Measurements from ENCODE around the gene UBR1.
"Not testable (repeated sequence)": the region's sequence is repeated elsewhere in the genome, so short reads cannot be mapped to it uniquely, and the experiment has no call there.

Gene UBR1

GRCh38 chr15:43071451-43071850, 34.4 kb downstream of the UBR1 start:
- Histone ChIP-seq H3K4me3 (ENCODE audit: low read depth in 1 of 5, low read length in 5 of 5) (no peak overlapping the region), H3K9ac (ENCODE audit: low read length in 5 of 5) (no peak overlapping the region), H3K36me3 (ENCODE audit: control insufficient read depth in 5 of 5, insufficient read depth in 5 of 5, low read length in 5 of 5) (peaks cover 31 to 68% (median 38%) of the 10 kb centered on the region in 5 donors), H3K27ac (ENCODE audit: low read depth, low read length) (no peak overlapping the region), H3K27me3 (ENCODE audit: control insufficient read depth in 5 of 5, insufficient read depth in 4 of 5, low read length in 5 of 5) (no peaks in the 10 kb centered on the region), H3K9me3 (ENCODE audit: control insufficient read depth in 5 of 5, low read length in 5 of 5) (no peaks in the 10 kb centered on the region), H3K4me1 (ENCODE audit: control insufficient read depth in 5 of 5, insufficient read depth in 5 of 5, low read length in 5 of 5) (no peaks in the 10 kb centered on the region)

DNA sequence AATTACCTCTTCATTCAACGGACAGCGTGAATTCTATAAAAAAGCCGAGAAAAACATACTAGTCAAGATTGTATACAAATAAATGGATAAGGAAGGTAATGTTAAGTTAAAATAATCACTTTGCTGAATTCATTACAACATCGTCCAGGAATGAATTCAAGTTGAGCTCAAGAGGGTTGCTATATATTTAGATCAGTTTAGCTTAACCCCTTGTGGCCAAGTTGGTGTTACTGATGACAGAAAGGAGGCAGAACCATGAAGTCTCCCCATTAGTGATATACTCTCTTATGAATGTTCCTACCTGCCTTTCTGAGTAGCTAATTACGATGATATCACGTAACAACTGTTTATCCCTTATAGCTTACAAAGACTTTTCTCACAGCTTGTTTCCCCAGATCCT, 34.9 kb downstream of the UBR1 start:
- Histone ChIP-seq H3K27me3 (ENCODE audit: control insufficient read depth in 5 of 5, insufficient read depth in 4 of 5, low read length in 5 of 5) (no peaks in the 10 kb centered on the region), H3K27ac (ENCODE audit: low read depth, low read length) (no peak overlapping the region), H3K4me1 (ENCODE audit: control insufficient read depth in 5 of 5, insufficient read depth in 5 of 5, low read length in 5 of 5) (no peaks in the 10 kb centered on the region), H3K9me3 (ENCODE audit: control insufficient read depth in 5 of 5, low read length in 5 of 5) (no peaks in the 10 kb centered on the region), H3K36me3 (ENCODE audit: control insufficient read depth in 5 of 5, insufficient read depth in 5 of 5, low read length in 5 of 5) (peaks cover 35 to 71% (median 42%) of the 10 kb centered on the region in 5 donors), H3K9ac (ENCODE audit: low read length in 5 of 5) (no peak overlapping the region), H3K4me3 (ENCODE audit: low read depth in 1 of 5, low read length in 5 of 5) (no peak overlapping the region)

- Histone ChIP-seq H3K36me3 (ENCODE audit: control insufficient read depth in 5 of 5, insufficient read depth in 5 of 5, low read length in 5 of 5) (peaks cover 37 to 74% (median 42%) of the 10 kb centered on the region in 5 donors), H3K27ac (ENCODE audit: low read depth, low read length) (no peak overlapping the region), H3K4me1 (ENCODE audit: control insufficient read depth in 5 of 5, insufficient read depth in 5 of 5, low read length in 5 of 5) (no peaks in the 10 kb centered on the region), H3K9ac (ENCODE audit: low read length in 5 of 5) (no peak overlapping the region), H3K27me3 (ENCODE audit: control insufficient read depth in 5 of 5, insufficient read depth in 4 of 5, low read length in 5 of 5) (no peaks in the 10 kb centered on the region), H3K9me3 (ENCODE audit: control insufficient read depth in 5 of 5, low read length in 5 of 5) (no peaks in the 10 kb centered on the region), H3K4me3 (ENCODE audit: low read depth in 1 of 5, low read length in 5 of 5) (no peak overlapping the region)
These were observed 35.6 kb downstream of the UBR1 start for GRCh38 chr15:43070249-43070648.

DNA sequence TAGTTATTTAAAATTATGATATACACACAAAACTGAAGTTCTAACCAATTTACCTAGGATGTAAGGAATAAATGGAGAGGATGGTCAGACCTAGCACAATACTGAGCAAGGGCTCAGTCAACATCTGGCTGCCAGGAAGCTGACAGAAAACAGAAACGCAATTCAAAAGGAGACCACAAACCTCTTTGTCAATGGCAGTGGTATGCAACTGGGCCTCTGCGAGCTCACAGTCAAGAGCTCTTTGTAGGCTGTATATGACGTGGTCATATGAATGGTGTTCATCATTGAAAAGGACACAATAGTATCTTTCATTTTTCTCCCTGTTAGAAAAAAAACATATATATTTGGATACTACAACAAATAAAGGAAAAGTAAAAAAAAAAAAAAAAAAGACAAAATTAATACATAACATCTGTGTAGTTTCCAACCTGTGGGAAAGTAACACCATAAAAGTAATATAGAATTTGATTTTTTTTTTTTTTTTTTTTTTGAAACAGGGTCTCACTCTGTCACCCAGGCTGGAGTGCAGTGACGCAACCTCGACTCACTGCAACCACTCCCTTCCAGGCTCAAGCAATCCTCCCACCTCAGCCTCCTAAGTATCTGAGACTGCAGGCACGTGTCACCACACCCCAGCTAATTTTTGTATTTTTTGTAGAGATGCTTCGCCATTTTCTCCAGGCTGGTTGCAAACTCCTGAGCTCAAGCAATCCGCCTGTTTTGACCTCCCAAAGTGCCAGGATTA, 37.9 kb downstream of the UBR1 start:
- Histone ChIP-seq H3K9ac (ENCODE audit: low read length in 5 of 5) (no peak overlapping the region), H3K27ac (ENCODE audit: low read depth, low read length) (no peak overlapping the region), H3K9me3 (ENCODE audit: control insufficient read depth in 5 of 5, low read length in 5 of 5) (no peaks in the 10 kb centered on the region), H3K27me3 (ENCODE audit: control insufficient read depth in 5 of 5, insufficient read depth in 4 of 5, low read length in 5 of 5) (no peaks in the 10 kb centered on the region), H3K4me1 (ENCODE audit: control insufficient read depth in 5 of 5, insufficient read depth in 5 of 5, low read length in 5 of 5) (no peaks in the 10 kb centered on the region), H3K4me3 (ENCODE audit: low read depth in 1 of 5, low read length in 5 of 5) (no peak overlapping the region), H3K36me3 (ENCODE audit: control insufficient read depth in 5 of 5, insufficient read depth in 5 of 5, low read length in 5 of 5) (peaks cover 25 to 65% (median 39%) of the 10 kb centered on the region in 5 donors)

DNA sequence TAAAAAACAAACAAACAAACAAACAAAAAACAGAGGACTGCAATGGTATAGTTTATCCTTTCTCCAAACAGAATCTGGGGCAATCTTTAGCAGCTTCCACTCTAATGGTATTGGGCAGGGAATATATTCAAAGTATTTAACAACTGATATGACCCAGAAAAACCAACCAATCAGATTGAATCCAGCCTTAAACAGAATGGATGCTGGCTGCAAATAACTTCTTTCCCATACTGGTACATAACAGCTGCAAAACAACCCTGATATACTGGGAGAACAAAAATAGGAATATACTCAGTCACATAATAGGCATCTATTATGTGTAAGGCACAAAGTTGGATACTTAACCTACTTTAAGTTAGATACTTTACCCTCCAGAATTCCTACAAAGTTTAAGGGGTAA, 49.1 kb downstream of the UBR1 start:
- Histone ChIP-seq H3K27ac (ENCODE audit: low read depth, low read length) (no peak overlapping the region), H3K4me1 (ENCODE audit: control insufficient read depth in 5 of 5, insufficient read depth in 5 of 5, low read length in 5 of 5) (no peaks in the 10 kb centered on the region), H3K9me3 (ENCODE audit: control insufficient read depth in 5 of 5, low read length in 5 of 5) (no peaks in the 10 kb centered on the region), H3K9ac (ENCODE audit: low read length in 5 of 5) (no peak overlapping the region), H3K4me3 (ENCODE audit: low read depth in 1 of 5, low read length in 5 of 5) (no peak overlapping the region), H3K27me3 (ENCODE audit: control insufficient read depth in 5 of 5, insufficient read depth in 4 of 5, low read length in 5 of 5) (no peaks in the 10 kb centered on the region), H3K36me3 (ENCODE audit: control insufficient read depth in 5 of 5, insufficient read depth in 5 of 5, low read length in 5 of 5) (peaks cover 52 to 90% (median 75%) of the 10 kb centered on the region in 5 donors)

DNA sequence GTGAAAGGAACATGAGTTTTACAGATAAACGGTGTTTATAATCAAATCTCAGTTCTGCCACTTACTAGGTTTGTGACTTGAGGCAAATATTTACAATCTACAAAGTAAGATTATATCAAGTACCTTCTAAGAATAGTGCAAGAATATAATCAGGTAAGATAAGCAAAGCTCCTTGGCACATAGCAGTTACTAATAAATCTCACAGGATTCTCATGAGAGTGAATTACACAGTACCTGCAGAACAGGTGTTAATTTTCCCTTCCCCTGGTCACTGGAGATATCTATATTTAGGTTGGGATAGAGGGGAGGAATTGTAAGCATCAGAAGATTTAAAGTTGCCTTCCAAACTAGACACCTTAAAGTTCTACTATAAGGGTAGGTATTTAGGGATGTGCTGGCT, 53.0 kb downstream of the UBR1 start:
- peaks cover 47 to 72% (median 62%) of the 10 kb centered on the region in 5 donors for H3K36me3 ChIP-seq (ENCODE audit: control insufficient read depth in 5 of 5, insufficient read depth in 5 of 5, low read length in 5 of 5)
- H3K27me3 ChIP-seq (ENCODE audit: control insufficient read depth in 5 of 5, insufficient read depth in 4 of 5, low read length in 5 of 5), result no peaks in the 10 kb centered on the region

GRCh38 chr15:43048935-43049334, 56.9 kb downstream of the UBR1 start:
- no peak overlapping the region for H3K4me3 ChIP-seq (ENCODE audit: low read depth in 1 of 5, low read length in 5 of 5)
- no peaks in the 10 kb centered on the region for H3K9me3 ChIP-seq (ENCODE audit: control insufficient read depth in 5 of 5, low read length in 5 of 5)
- peaks cover 44 to 68% (median 58%) of the 10 kb centered on the region in 5 donors for H3K36me3 ChIP-seq (ENCODE audit: control insufficient read depth in 5 of 5, insufficient read depth in 5 of 5, low read length in 5 of 5)
- no peaks in the 10 kb centered on the region for H3K4me1 ChIP-seq (ENCODE audit: control insufficient read depth in 5 of 5, insufficient read depth in 5 of 5, low read length in 5 of 5)
- no peaks in the 10 kb centered on the region for H3K27me3 ChIP-seq (ENCODE audit: control insufficient read depth in 5 of 5, insufficient read depth in 4 of 5, low read length in 5 of 5)
- no peak overlapping the region for H3K9ac ChIP-seq (ENCODE audit: low read length in 5 of 5)
- no peak overlapping the region for H3K27ac ChIP-seq (ENCODE audit: low read depth, low read length)

More for the DNA sequence above, 53.0 kb downstream of the UBR1 start:
- no peaks in the 10 kb centered on the region for H3K4me1 ChIP-seq (ENCODE audit: control insufficient read depth in 5 of 5, insufficient read depth in 5 of 5, low read length in 5 of 5)
- H3K9me3 ChIP-seq (ENCODE audit: control insufficient read depth in 5 of 5, low read length in 5 of 5), result no peaks in the 10 kb centered on the region
- no peak overlapping the region for H3K4me3 ChIP-seq (ENCODE audit: low read depth in 1 of 5, low read length in 5 of 5)
- H3K9ac ChIP-seq (ENCODE audit: low read length in 5 of 5), result no peak overlapping the region
- no peak overlapping the region for H3K27ac ChIP-seq (ENCODE audit: low read depth, low read length)

- Histone ChIP-seq H3K4me3 (ENCODE audit: low read depth in 1 of 5, low read length in 5 of 5) (no peak overlapping the region), H3K9me3 (ENCODE audit: control insufficient read depth in 5 of 5, low read length in 5 of 5) (no peaks in the 10 kb centered on the region), H3K27me3 (ENCODE audit: control insufficient read depth in 5 of 5, insufficient read depth in 4 of 5, low read length in 5 of 5) (no peaks in the 10 kb centered on the region), H3K4me1 (ENCODE audit: control insufficient read depth in 5 of 5, insufficient read depth in 5 of 5, low read length in 5 of 5) (no peaks in the 10 kb centered on the region), H3K27ac (ENCODE audit: low read depth, low read length) (no peak overlapping the region), H3K9ac (ENCODE audit: low read length in 5 of 5) (no peak overlapping the region), H3K36me3 (ENCODE audit: control insufficient read depth in 5 of 5, insufficient read depth in 5 of 5, low read length in 5 of 5) (peaks cover 49 to 68% (median 57%) of the 10 kb centered on the region in 5 donors)
These were observed 59.4 kb downstream of the UBR1 start for GRCh38 chr15:43046484-43046883.

- Histone ChIP-seq H3K36me3 (ENCODE audit: control insufficient read depth in 5 of 5, insufficient read depth in 5 of 5, low read length in 5 of 5) (peaks cover 40 to 58% (median 52%) of the 10 kb centered on the region in 5 donors), H3K4me3 (ENCODE audit: low read depth in 1 of 5, low read length in 5 of 5) (no peak overlapping the region), H3K9me3 (ENCODE audit: control insufficient read depth in 5 of 5, low read length in 5 of 5) (no peaks in the 10 kb centered on the region)
These were observed 63.0 kb downstream of the UBR1 start for GRCh38 chr15:43042885-43043284.

GRCh38 chr15:43041085-43041484, 64.8 kb downstream of the UBR1 start:
- peaks cover 40 to 54% (median 41%) of the 10 kb centered on the region in 5 donors for H3K36me3 ChIP-seq (ENCODE audit: control insufficient read depth in 5 of 5, insufficient read depth in 5 of 5, low read length in 5 of 5)
- not testable (repeated sequence) for H3K27me3 ChIP-seq (ENCODE audit: control insufficient read depth in 5 of 5, insufficient read depth in 4 of 5, low read length in 5 of 5)

More at GRCh38 chr15:43042885-43043284, 63.0 kb downstream of the UBR1 start:
- Histone ChIP-seq H3K9ac (ENCODE audit: low read length in 5 of 5) (no peak overlapping the region), H3K4me1 (ENCODE audit: control insufficient read depth in 5 of 5, insufficient read depth in 5 of 5, low read length in 5 of 5) (no peaks in the 10 kb centered on the region), H3K27ac (ENCODE audit: low read depth, low read length) (no peak overlapping the region), H3K27me3 (ENCODE audit: control insufficient read depth in 5 of 5, insufficient read depth in 4 of 5, low read length in 5 of 5) (no peaks in the 10 kb centered on the region)

More at GRCh38 chr15:43041085-43041484, 64.8 kb downstream of the UBR1 start:
- H3K4me3 ChIP-seq (ENCODE audit: low read depth in 1 of 5, low read length in 5 of 5); H3K27ac ChIP-seq (ENCODE audit: low read depth, low read length); H3K9ac ChIP-seq (ENCODE audit: low read length in 5 of 5); H3K4me1 ChIP-seq (ENCODE audit: control insufficient read depth in 5 of 5, insufficient read depth in 5 of 5, low read length in 5 of 5); H3K9me3 ChIP-seq (ENCODE audit: control insufficient read depth in 5 of 5, low read length in 5 of 5): not testable (repeated sequence)

Data from subcutaneous abdominal adipose tissue (tissue), 5 donors.